ENCODE results near the gene SGCD.

The SGCD gene

GRCh38 chr5:156523607-156524006, 196.6 kb downstream of the SGCD start:
- no peak for DNase-seq

- no peak for DNase-seq
Observed at GRCh38 chr5:156526081-156526925, 199.3 kb downstream of the SGCD start.

- DNase-seq, result no peak
Observed at GRCh38 chr5:156527611-156528010, 200.6 kb downstream of the SGCD start.

GRCh38 chr5:156528673-156529072, 201.7 kb downstream of the SGCD start:
- DNase-seq, result no peak

GRCh38 chr5:156529892-156530291, 202.9 kb downstream of the SGCD start:
- no peak for DNase-seq

- DNase-seq, result no peak
Observed at GRCh38 chr5:156531199-156531598, 204.2 kb downstream of the SGCD start.

- no peak for DNase-seq
Observed at GRCh38 chr5:156532921-156533320, 206.0 kb downstream of the SGCD start.

- DNase-seq, result no peak
Observed at GRCh38 chr5:156534085-156534484, 207.1 kb downstream of the SGCD start.

GRCh38 chr5:156534906-156535485, 208.0 kb downstream of the SGCD start:
- DNase-seq, result no peak

GRCh38 chr5:156540491-156540890, 213.5 kb downstream of the SGCD start:
- DNase-seq, result no peak

GRCh38 chr5:156541582-156541981, 214.6 kb downstream of the SGCD start:
- DNase-seq, result no peak

GRCh38 chr5:156543348-156544145, 216.6 kb downstream of the SGCD start:
- DNase-seq, result no peak

- no peak for DNase-seq
Observed at GRCh38 chr5:156552855-156553358, 225.9 kb downstream of the SGCD start.

- DNase-seq, result peak; percentile 44
Observed at GRCh38 chr5:156556666-156557406, 229.9 kb downstream of the SGCD start.

GRCh38 chr5:156560002-156560401, 233.0 kb downstream of the SGCD start:
- DNase-seq, result no peak

- no peak for DNase-seq
Observed at GRCh38 chr5:156561651-156562050, 234.7 kb downstream of the SGCD start.

- no peak for DNase-seq
Observed at GRCh38 chr5:156570615-156571014, 243.7 kb downstream of the SGCD start.

- no peak for DNase-seq
Observed at GRCh38 chr5:156581725-156582124, 254.8 kb downstream of the SGCD start.

GRCh38 chr5:156582193-156582598, 255.2 kb downstream of the SGCD start:
- DNase-seq, result no peak

GRCh38 chr5:156584871-156585270, 257.9 kb downstream of the SGCD start:
- no peak for DNase-seq

GRCh38 chr5:156585999-156586398, 259.0 kb downstream of the SGCD start:
- no peak for DNase-seq

- DNase-seq, result no peak
Observed at GRCh38 chr5:156587012-156587411, 260.0 kb downstream of the SGCD start.

GRCh38 chr5:156588306-156588705, 261.3 kb downstream of the SGCD start:
- DNase-seq, result no peak
